H1 (cell line): ENCODE data around the gene ZNF747. TPM values are rescaled to one million over a fixed set of nuclear protein-coding genes. Genes with fewer than 3 reads are reported as not detected.

ENCODE experiments used
- EZH2 ChIP-seq: fragments of 200-600 bp; sonication (generic); IDR thresholded peaks from 2 replicates; pipeline ENCODE4 v1.7.1; 2012; ENCODE audit warnings: low read depth, mild to moderate bottlenecking, moderate library complexity, low read length, inconsistent platforms; ENCODE audit not compliant: severe bottlenecking
- SAP30 ChIP-seq: fragments of 300-600 bp; sonication (generic); IDR thresholded peaks from 2 replicates; pipeline ENCODE4 v1.7.1; 2012; ENCODE audit warnings: low read length, moderate library complexity, mild to moderate bottlenecking, inconsistent platforms; ENCODE audit not compliant: insufficient read depth, insufficient replicate concordance
- polyA plus RNA-seq, 7 experiments: library from polyadenylated mRNA; depleted of rRNA in 3 of 7; stranded (reverse) in 5 of 7; unstranded in 2 of 7; fragments of >200 nt in 5 of 7; fragments of 200-250 nt in 2 of 7; gene quantifications; 1 replicate in 5 of 7; 2 replicates in 1 of 7; 4 replicates in 1 of 7; pipeline versions ENCODE4 v1.2.1 to v1.2.3, GENCODE V29; 2011 to 2013; ENCODE audit warnings: missing spikeins in 2 of 7, mixed read lengths in 2 of 7
- total RNA-seq: library from RNA; stranded (reverse); fragmentation: NEBNext Ultra II Directional; extraction: Animal tissue kit (Norgen Biotek cat#: 25700); gene quantifications from 2 replicates; pipeline ENCODE4 v1.2.1, GENCODE V29; 2021

Gene ZNF747
- total and polyA plus RNA-seq, 2 of the 8 experiments (the other 6 are each of a cell fraction or from before 2014, with no cell fraction given): 9.9 to 10.3 TPM

GRCh38 chr16:30494709-30495108 is 39.9 kb downstream of the ZNF747 start (continued):
- TF ChIP-seq SAP30 (no peak), EZH2 (no peak)
- TF ChIP-seq, all 59 proteins: peak for 0
